H1 (cell line): ENCODE measurements around the gene LMTK3. TPM values are rescaled to one million over a fixed set of nuclear protein-coding genes. Genes with fewer than 3 reads are reported as not detected.

ENCODE experiments used
- CTCF ChIA-PET: fragments of 300-600 bp; sonication (Branson Sonifier 250); formaldehyde crosslinking; loops from one replicate; lab custom pipeline; 2021; ENCODE audit not compliant: partially characterized antibody; lab: Charles Lee
- POLR2A ChIA-PET: fragments of 300-600 bp; sonication (Branson Sonifier 250); formaldehyde crosslinking; loops from one replicate; lab custom pipeline; 2021; ENCODE audit warnings: inconsistent platforms; ENCODE audit not compliant: partially characterized antibody; lab: Charles Lee
- DNase-seq, 2 experiments: peaks; one replicate each; pipeline versions ENCODE4 v3.0.0 to v3.0.0-alpha.2; 2010 to 2022; ENCODE audit warnings: low spot score in 2 of 2, low read depth in 1 of 2, mixed read lengths in 1 of 2
- FAIRE-seq: peaks from 2 replicates; lab custom pipeline; 2011; peaks lifted over from hg19 to GRCh38; lab: Jason Lieb, UNC
- H2AFZ ChIP-seq: 2 replicates; pipeline ENCODE4 v1.8.1; 2012; ENCODE audit warnings: low read length, inconsistent platforms
- H2AK5ac ChIP-seq: 2 replicates; pipeline ENCODE4 v1.6.1; 2013; ENCODE audit warnings: low read depth, low read length
- H2BK120ac ChIP-seq: replicated peaks from 2 replicates; pipeline ENCODE3; 2013; ENCODE audit warnings: low read depth, low read length, inconsistent platforms
- H2BK12ac ChIP-seq: 2 replicates; pipeline ENCODE4 v1.6.1; 2013; ENCODE audit warnings: low read depth, low read length
- H2BK15ac ChIP-seq: 2 replicates; pipeline ENCODE4 v1.6.1; 2013; ENCODE audit warnings: low read length
- H2BK20ac ChIP-seq: 2 replicates; pipeline ENCODE4 v1.6.1; 2013; ENCODE audit warnings: low read length
- H2BK5ac ChIP-seq: 2 replicates; pipeline ENCODE4 v1.6.1; 2013; ENCODE audit warnings: low read depth, low read length
- H3K14ac ChIP-seq: 2 replicates; pipeline ENCODE4 v1.6.1; 2013; ENCODE audit warnings: inconsistent platforms; ENCODE audit not compliant: insufficient read length
- H3K18ac ChIP-seq: 2 replicates; pipeline ENCODE4 v1.6.1; 2013; ENCODE audit warnings: low read length; ENCODE audit errors: extremely low read depth
- H3K23ac ChIP-seq: 2 replicates; pipeline ENCODE4 v1.6.1; 2013; ENCODE audit warnings: inconsistent platforms; ENCODE audit not compliant: insufficient read length
- H3K23me2 ChIP-seq: 2 replicates; pipeline ENCODE4 v1.6.1; 2013; ENCODE audit warnings: low read depth, low read length
- H3K27ac ChIP-seq: 2 replicates; pipeline ENCODE4 v1.6.1; 2011; ENCODE audit warnings: low read depth, low read length, inconsistent platforms
- H3K27me3 ChIP-seq, 4 experiments: replicated peaks in 1 of 4; 1 replicate in 1 of 4; 2 replicates in 3 of 4; pipeline versions ENCODE4 v1.6.1 to v1.8.1; 2011 to 2013; ENCODE audit warnings: low read length in 3 of 4, mild to moderate bottlenecking in 3 of 4, inconsistent platforms in 2 of 4, mixed read lengths in 2 of 4, moderate library complexity in 1 of 4; ENCODE audit not compliant: control insufficient read depth in 3 of 4, insufficient read depth in 3 of 4; ENCODE audit errors: extremely low read depth in 1 of 4
- H3K36me3 ChIP-seq, 4 experiments: 2 replicates each; pipeline versions ENCODE4 v1.6.1 to v1.8.1; 2011 to 2013; ENCODE audit warnings: mild to moderate bottlenecking in 4 of 4, low read length in 3 of 4, moderate library complexity in 2 of 4, control low read depth in 1 of 4, inconsistent platforms in 1 of 4; ENCODE audit not compliant: insufficient read depth in 4 of 4, control insufficient read depth in 2 of 4
- H3K4ac ChIP-seq: replicated peaks from 2 replicates; pipeline ENCODE3; 2013; ENCODE audit warnings: low read length, low read depth, mixed read lengths, inconsistent platforms; ENCODE audit not compliant: insufficient read length
- H3K4me1 ChIP-seq, 4 experiments: replicated peaks in 1 of 4; 1 replicate in 1 of 4; 2 replicates in 3 of 4; pipeline versions ENCODE4 v1.6.1 to v1.8.1; 2011 to 2013; ENCODE audit warnings: low read length in 3 of 4, inconsistent platforms in 2 of 4, mixed read lengths in 1 of 4; ENCODE audit not compliant: insufficient read depth in 4 of 4, control insufficient read depth in 3 of 4
- H3K4me2 ChIP-seq, 2 experiments: 2 replicates each; pipeline versions ENCODE4 v1.6.1 to v1.8.1; 2011 to 2013; ENCODE audit warnings: low read depth in 2 of 2, low read length in 2 of 2, control low read depth in 1 of 2, inconsistent platforms in 1 of 2, mild to moderate bottlenecking in 1 of 2; ENCODE audit not compliant: insufficient read depth in 1 of 2
- H3K4me3 ChIP-seq, 4 experiments: fragments of 200-600, 300-600 bp in 1 of 4; sonication (generic), shearing (Covaris generic), sonication (Bioruptor Twin) in 1 of 4; 2 replicates each; pipeline versions ENCODE4 v1.5.1 to v1.8.1; 2011 to 2016; ENCODE audit warnings: low read length in 4 of 4, low read depth in 3 of 4, control low read depth in 2 of 4, inconsistent platforms in 2 of 4, mild to moderate bottlenecking in 2 of 4, mixed read lengths in 1 of 4, moderate library complexity in 1 of 4; ENCODE audit not compliant: insufficient read depth in 2 of 4; ENCODE audit errors: extremely low read depth in 1 of 4
- H3K56ac ChIP-seq: replicated peaks from 2 replicates; pipeline ENCODE3; 2013; ENCODE audit warnings: low read depth, mild to moderate bottlenecking, mixed read lengths, low read length, inconsistent platforms; ENCODE audit not compliant: insufficient read length
- H3K79me1 ChIP-seq: 2 replicates; pipeline ENCODE4 v1.6.1; 2013; ENCODE audit warnings: low read depth, low read length, control low read depth
- H3K79me2 ChIP-seq, 2 experiments: 2 replicates each; pipeline versions ENCODE4 v1.6.1 to v1.8.1; 2012 to 2013; ENCODE audit warnings: low read length in 2 of 2, mild to moderate bottlenecking in 2 of 2, inconsistent platforms in 1 of 2; ENCODE audit not compliant: insufficient read depth in 2 of 2, control insufficient read depth in 1 of 2
- H3K9ac ChIP-seq, 4 experiments: replicated peaks in 1 of 4; 1 replicate in 1 of 4; 2 replicates in 3 of 4; pipeline versions ENCODE4 v1.6.1 to v1.8.1; 2011 to 2013; ENCODE audit warnings: low read depth in 3 of 4, low read length in 3 of 4, control low read depth in 2 of 4, mild to moderate bottlenecking in 2 of 4, moderate library complexity in 2 of 4, inconsistent platforms in 1 of 4; ENCODE audit errors: extremely low read depth in 1 of 4
- H3K9me3 ChIP-seq, 2 experiments: 2 replicates each; pipeline versions ENCODE4 v1.6.1 to v1.8.1; 2012 to 2013; ENCODE audit warnings: mild to moderate bottlenecking in 2 of 2, moderate library complexity in 2 of 2, control low read depth in 1 of 2, inconsistent platforms in 1 of 2, low read depth in 1 of 2, low read length in 1 of 2, mixed read lengths in 1 of 2; ENCODE audit not compliant: insufficient read depth in 2 of 2
- H4K20me1 ChIP-seq, 2 experiments: replicated peaks in 1 of 2; 2 replicates each; pipeline versions ENCODE3 to v1.8.1; 2011 to 2013; ENCODE audit warnings: inconsistent platforms in 2 of 2, low read length in 2 of 2, mild to moderate bottlenecking in 1 of 2; ENCODE audit not compliant: insufficient read depth in 2 of 2, control insufficient read depth in 1 of 2
- H4K5ac ChIP-seq: 2 replicates; pipeline ENCODE4 v1.6.1; 2013; ENCODE audit warnings: low read length, low read depth, mixed read lengths, inconsistent platforms; ENCODE audit not compliant: insufficient read length
- H4K8ac ChIP-seq: 2 replicates; pipeline ENCODE4 v1.8.0; 2013; ENCODE audit warnings: mild to moderate bottlenecking, moderate library complexity, low read length, inconsistent platforms; ENCODE audit not compliant: insufficient read depth; ENCODE audit errors: extremely low read depth
- H4K91ac ChIP-seq: replicated peaks from 2 replicates; pipeline ENCODE3; 2013; ENCODE audit warnings: low read length, mixed read lengths, inconsistent platforms; ENCODE audit not compliant: insufficient read length
- CTBP2 ChIP-seq: IDR thresholded peaks from 2 replicates; pipeline ENCODE4 v1.7.0; 2011; ENCODE audit warnings: borderline replicate concordance, mild to moderate bottlenecking, moderate library complexity, mixed read lengths, low read length; ENCODE audit not compliant: insufficient read depth, insufficient read length
- GTF2F1 ChIP-seq: IDR thresholded peaks from 2 replicates; pipeline ENCODE4 v1.6.1; 2012; ENCODE audit warnings: low read depth, low read length, improper control_type of control experiment, borderline replicate concordance
- TCF12 ChIP-seq: IDR thresholded peaks from 2 replicates; pipeline ENCODE4 v1.6.1; 2011; ENCODE audit warnings: low read depth, mild to moderate bottlenecking, low read length
- WGBS, 2 experiments: shearing (Covaris generic) in 1 of 2; methylation state at CpG; one replicate each; pipeline versions ENCODE4 v1.1.6 to v1.1.7; 2013 to 2015; ENCODE audit warnings: low lambda C conversion rate in 2 of 2, mixed read lengths in 2 of 2, inconsistent platforms in 1 of 2, low coverage in 1 of 2, missing lambda C conversion rate in 1 of 2; ENCODE audit not compliant: insufficient replicate concordance in 2 of 2, insufficient coverage in 1 of 2, insufficient read length in 1 of 2; ENCODE audit errors: extremely low coverage in 1 of 2, missing lambda C conversion rate in 1 of 2; 5-methylcytosine and 5-hydroxymethylcytosine counted together
- polyA plus RNA-seq, 7 experiments: library from polyadenylated mRNA; depleted of rRNA in 3 of 7; stranded (reverse) in 5 of 7; unstranded in 2 of 7; fragments of >200 nt in 5 of 7; fragments of 200-250 nt in 2 of 7; gene quantifications; 1 replicate in 5 of 7; 2 replicates in 1 of 7; 4 replicates in 1 of 7; pipeline versions ENCODE4 v1.2.1 to v1.2.3, GENCODE V29; 2011 to 2013; ENCODE audit warnings: missing spikeins in 2 of 7, mixed read lengths in 2 of 7
- total RNA-seq: library from RNA; stranded (reverse); fragmentation: NEBNext Ultra II Directional; extraction: Animal tissue kit (Norgen Biotek cat#: 25700); gene quantifications from 2 replicates; pipeline ENCODE4 v1.2.1, GENCODE V29; 2021

The LMTK3 gene
- total and polyA plus RNA-seq, 2 of the 8 experiments (the other 6 are each of a cell fraction or from before 2014, with no cell fraction given), result 2.7 to 12.4 TPM

DNA sequence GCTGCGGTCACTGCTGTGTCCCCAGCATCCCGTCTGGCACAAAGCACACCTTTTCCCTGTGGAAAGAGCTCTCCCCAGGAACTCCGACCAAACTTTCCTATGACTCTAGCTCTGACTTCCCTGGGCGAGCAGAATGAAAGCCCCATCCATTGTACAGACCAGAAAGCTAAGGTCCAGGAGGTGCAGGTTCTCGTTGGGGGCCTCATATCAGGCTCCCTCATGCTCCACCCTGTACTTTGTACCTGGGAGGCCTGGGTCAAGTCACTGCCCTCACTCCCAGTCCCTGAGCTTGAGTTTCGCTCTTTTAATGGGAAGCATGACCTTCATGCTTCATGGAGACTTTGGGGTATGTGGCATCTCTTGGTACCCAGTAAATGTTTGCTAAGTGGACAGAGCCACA, 24.1 kb downstream of the LMTK3 start:
- no peak overlapping the region for H4K5ac ChIP-seq
- H2AK5ac ChIP-seq, result no peak overlapping the region
- H3K14ac ChIP-seq, result no peak overlapping the region
- no peak overlapping the region for H3K4me3 ChIP-seq
- no peak overlapping the region for H3K23ac ChIP-seq
- no peaks in the 10 kb centered on the region; a peak in 1 of 8 replicates for H3K36me3 ChIP-seq
- no peak overlapping the region for H3K18ac ChIP-seq
- H4K91ac ChIP-seq, result no peak overlapping the region
- H3K23me2 ChIP-seq, result peaks cover 4% of the 10 kb centered on the region; the same call in 1 of the 2 replicates
- H2BK12ac ChIP-seq, result no peak overlapping the region
- H2BK5ac ChIP-seq, result no peak overlapping the region
- no peak overlapping the region for H4K8ac ChIP-seq
- H3K9ac ChIP-seq, result no peak overlapping the region
- H3K79me1 ChIP-seq, result no peaks in the 10 kb centered on the region; the same call in 1 of the 2 replicates
- no peaks in the 10 kb centered on the region for H3K79me2 ChIP-seq
- H4K20me1 ChIP-seq, result peaks cover 0 to 4% of the 10 kb centered on the region in 2 experiments
- CTCF ChIA-PET, result interaction anchor here (0.6 to 5.5 kb wide), 12 partner anchors 8 to 173 kb away, joined by 3 to 105 read pairs (median 4); no protein-coding TSS in a partner anchor
- H3K56ac ChIP-seq, result no peak overlapping the region
- H2BK15ac ChIP-seq, result no peak overlapping the region
- no peak overlapping the region for H3K4me2 ChIP-seq
- no peak overlapping the region for H2AFZ ChIP-seq
- FAIRE-seq (no peak), DNase-seq (no peak)
- H3K4ac ChIP-seq, result no peak overlapping the region
- peaks cover 0 to 5% (median 3%) of the 10 kb centered on the region in 4 experiments; a peak in 3 of 7 replicates for H3K27me3 ChIP-seq
- H2BK20ac ChIP-seq, result no peak overlapping the region
- POLR2A ChIA-PET, result interaction anchor here (0.7 to 14.8 kb wide), 15 partner anchors 13 to 127 kb away, joined by 3 to 176 read pairs (median 5); partner anchors contain the start of genes FAM83E, GRWD1 and KDELR1
- H3K4me1 ChIP-seq, result peaks cover 0 to 16% (median 13%) of the 10 kb centered on the region in 4 experiments; a peak in 6 of 7 replicates
- no peaks in the 10 kb centered on the region for H3K9me3 ChIP-seq
- H2BK120ac ChIP-seq, result no peak overlapping the region
- WGBS, 2 experiments, result 87% methylated on average over 6 of the region's 6 CpGs; no CpG with 5 or more reads in 1 of the 2 experiments
- H3K27ac ChIP-seq, result no peak overlapping the region
- TF ChIP-seq CTBP2 (no peak), TCF12 (no peak), GTF2F1 (no peak)
